D341Med (cell line): ENCODE measurements around the gene DIRAS3.
A peak's percentile ranks its signal among the peaks of the same experiment; 100 is the strongest.
"Not testable (repeated sequence)": the region's sequence is repeated elsewhere in the genome, so short reads cannot be mapped to it uniquely, and the experiment has no call there.

Source experiments
- DNase-seq: peaks from one replicate; pipeline ENCODE4 v3.0.0; 2012; ENCODE audit warnings: low spot score

The DIRAS3 gene

DNA sequence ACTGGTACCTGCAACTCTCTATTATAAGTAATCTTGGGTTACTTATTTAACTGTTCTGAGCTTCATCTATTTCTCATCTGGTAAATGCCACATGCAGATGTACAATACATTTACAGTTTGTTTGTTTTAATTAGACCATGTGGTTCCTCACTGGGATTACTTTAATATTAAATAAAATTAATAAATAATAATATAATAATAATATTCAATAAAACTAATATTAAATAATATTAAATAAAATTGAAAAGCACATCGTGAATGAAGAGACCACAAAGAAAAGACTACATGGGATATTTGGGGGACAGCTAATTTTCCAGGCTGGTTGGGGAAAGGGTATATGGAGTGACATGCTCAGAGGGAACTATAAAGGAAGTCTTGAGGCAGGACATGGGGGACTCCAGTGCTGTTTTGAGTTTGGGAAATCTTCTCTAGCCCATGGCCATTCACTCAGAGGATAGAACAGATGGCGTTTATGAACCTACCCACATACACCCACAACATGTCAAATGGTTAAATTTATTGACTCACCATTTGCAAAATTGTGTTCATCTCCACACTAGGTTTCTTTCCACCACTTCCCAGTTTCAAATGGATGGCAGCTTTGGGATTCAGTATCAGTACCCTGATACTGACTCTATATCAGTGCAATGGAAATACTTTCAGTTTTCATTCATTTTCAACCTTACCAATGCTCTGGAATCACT is 25.6 kb downstream of the DIRAS3 start:
- no peak for DNase-seq

DNA sequence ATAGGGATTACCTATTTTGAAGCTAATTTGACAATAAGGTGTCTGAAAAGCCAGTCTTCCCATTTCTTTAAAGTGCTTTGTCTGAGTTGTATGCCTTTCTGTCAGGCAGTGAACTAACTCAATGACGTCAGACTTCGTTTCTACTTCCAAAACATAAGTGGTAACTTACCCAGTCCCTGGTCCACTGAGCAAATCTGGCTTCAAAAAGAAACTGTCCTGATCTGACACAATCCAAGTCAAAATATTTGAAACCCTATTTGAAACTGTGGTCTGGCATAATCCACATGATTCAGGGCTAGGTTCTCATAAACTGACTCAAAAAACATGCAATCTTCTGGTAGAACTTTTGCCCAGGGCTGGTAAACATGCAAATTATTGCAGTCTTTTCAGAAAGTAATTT is 34.0 kb downstream of the DIRAS3 start:
- DNase-seq, result no peak

DNA sequence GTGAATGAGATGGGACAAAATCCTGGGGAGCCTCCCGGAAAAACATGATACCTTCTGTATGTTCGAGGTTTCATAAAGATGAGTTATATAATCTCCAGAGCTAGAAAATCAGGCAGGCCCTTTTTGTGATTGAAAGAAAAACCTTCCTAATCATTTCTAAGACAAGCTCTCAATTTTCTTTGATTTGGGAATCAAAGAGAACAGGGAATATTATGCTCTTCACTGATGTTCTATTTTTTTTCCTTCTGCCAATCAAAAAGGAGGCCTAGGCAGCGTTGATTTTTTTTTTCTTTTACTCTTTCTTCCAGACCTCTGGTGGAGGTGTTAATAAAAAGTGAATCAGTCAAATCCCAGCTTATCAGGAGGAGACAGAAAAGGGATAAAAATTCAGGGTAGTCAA is 34.5 kb downstream of the DIRAS3 start:
- no peak for DNase-seq

DNA sequence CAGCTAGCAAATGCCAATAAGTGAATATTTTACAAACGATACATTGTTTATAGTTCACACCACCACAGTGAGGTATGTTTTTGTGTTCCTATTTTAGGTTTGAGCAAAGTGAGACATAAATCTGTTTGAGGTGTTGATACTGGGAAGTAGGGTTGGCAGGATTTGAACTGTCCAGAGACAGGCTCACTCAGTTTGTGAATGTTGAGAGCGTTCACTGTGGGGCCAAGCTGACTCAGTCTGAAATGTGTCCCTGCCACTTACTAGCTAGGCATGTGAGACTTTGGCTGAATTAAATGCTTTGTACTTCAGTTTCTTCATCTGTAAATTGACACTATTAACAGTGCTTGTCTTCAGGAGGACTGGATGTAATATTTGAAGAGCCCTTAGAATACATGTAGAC is 35.1 kb downstream of the DIRAS3 start:
- DNase-seq, result no peak

DNA sequence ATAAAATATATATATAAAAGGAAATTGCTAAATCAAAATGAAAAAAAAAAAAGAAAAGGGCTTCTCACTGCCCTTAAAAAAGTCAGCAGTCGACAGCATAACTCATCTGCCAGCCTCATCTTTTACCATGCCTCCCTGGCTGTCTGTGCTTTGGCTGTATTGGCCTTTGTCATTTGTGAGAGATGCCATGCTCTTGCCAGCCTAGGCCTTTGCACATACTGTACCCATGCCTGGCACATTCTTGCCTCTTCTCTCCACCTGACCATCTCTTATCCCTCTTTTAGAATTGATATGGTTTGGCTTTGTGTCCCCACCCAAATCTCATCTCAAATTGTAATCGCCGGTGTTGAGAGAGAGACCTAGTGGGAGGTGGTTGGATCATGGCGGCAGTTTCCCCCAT is 37.1 kb downstream of the DIRAS3 start:
- no peak for DNase-seq

DNA sequence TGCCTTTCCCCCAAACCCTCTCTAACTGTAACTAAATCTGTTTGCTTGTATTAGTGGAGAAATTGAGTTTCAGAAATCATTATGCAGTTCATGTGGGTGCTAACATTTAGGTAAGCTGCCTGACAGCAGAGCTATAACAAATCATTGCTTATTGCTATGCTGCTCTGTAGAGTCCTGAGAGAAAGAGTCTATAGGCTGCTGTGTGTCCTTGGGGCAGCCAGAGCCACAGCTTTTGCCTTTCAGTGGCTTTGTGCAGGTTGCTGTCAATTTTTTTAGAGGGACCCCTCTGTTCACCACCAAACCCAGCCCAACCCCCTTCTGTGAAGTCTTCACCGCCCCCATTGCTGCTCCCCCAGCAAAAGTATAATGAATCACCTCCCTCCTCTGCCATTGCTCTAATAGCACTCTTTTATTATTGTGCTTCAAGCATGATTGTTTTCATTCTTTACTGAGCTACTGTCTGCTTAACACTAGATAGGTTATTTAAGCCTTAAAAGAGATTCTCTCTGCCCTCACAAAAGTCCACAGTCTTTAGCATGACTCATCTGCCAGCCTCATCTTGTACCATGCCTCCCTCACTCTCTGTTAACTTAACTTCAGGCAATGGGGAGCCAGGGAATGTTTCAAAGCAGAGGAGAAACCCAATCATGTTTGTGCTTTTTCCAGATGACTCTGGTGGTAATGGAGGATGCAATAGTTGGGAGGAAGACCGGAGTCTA is 38.6 kb downstream of the DIRAS3 start:
- no peak for DNase-seq

DNA sequence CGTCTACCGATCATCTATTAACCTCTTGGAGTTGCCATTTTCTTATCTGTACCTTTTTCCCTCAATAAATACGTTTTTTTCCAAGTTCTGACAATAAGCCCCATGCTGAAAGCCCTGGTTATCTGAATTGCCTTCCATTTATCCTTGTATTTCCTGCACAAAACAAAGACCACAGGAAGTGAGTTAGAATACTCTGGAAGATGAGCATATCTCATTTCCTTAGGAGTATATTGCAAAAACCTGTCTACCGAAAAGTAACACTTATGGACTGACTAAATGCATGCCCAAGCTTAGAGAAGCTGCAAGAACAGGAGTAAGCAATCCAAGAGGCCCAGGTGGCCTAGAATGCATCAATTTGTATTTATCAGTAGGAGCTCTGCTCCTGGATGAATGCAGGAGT is 39.9 kb downstream of the DIRAS3 start:
- no peak for DNase-seq

- peak; percentile 41 for DNase-seq
These were observed 40.3 kb downstream of the DIRAS3 start for GRCh38 chr1:68010090-68010489.

DNA sequence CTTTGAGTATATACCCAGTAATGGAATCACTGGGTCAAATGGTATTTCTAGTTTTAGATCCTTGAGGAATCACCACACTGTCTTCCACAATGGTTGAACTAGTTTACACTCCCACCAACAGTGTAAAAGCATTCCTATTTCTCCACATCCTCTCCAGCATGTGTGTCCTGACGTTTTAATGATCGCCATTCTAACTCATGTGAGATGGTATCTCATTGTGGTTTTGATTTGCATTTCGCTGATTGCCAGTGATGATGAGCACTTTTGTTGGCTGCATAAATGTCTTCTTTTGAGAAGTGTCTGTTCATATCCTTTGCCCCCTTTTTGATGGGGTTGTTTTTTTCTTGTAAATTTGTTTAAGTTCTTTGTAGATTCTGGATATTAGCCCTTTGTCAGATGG is 46.8 kb downstream of the DIRAS3 start:
- DNase-seq, result not testable (repeated sequence)

GRCh38 chr1:68000191-68000590 is 50.2 kb downstream of the DIRAS3 start:
- no peak for DNase-seq

GRCh38 chr1:67997746-67998145 is 52.7 kb downstream of the DIRAS3 start:
- peak; percentile 45 for DNase-seq
